ENCODE data around the gene PARD3. TPM values are rescaled to one million over a fixed set of nuclear protein-coding genes. Genes with fewer than 3 reads are reported as not detected.

Gene PARD3
- total and polyA plus RNA-seq, 2 experiments from 2014 or later = 47.2 to 59.7 TPM

- TF ChIP-seq EZH2phosphoT487 (IDR thresholded peaks at IDR 0.05; ENCODE audit: low read depth, severe bottlenecking, unreplicated experiment) (no peak), CTCF (IDR thresholded peaks at IDR 0.05; ENCODE audit: poor library complexity) (no peak), EZH2 (IDR thresholded peaks at IDR 0.05; ENCODE audit: borderline replicate concordance) (no peak)
- WGBS (ENCODE audit: low lambda C conversion rate, missing lambda C conversion rate) = 99% methylated on average over 3 of the region's 3 CpGs
Observed at GRCh38 chr10:34281661-34282582, 533.2 kb downstream of the PARD3 start.

GRCh38 chr10:34280599-34281374 is 534.3 kb downstream of the PARD3 start:
- DNase-seq (ENCODE audit: low spot score) = peak; percentile 61
- Histone ChIP-seq H3K36me3 (replicated peaks; ENCODE audit: insufficient read depth, low read depth) (no peaks in the 10 kb centered on the region), H4K20me1 (ENCODE audit: insufficient read depth, poor library complexity, severe bottlenecking) (no peaks in the 10 kb centered on the region), H2AFZ (no peak overlapping the region), H3K4me2 (peak overlapping the region; percentile 43), H3K9me2 (replicated peaks; ENCODE audit: insufficient read depth) (no peaks in the 10 kb centered on the region), H3K4me1 (ENCODE audit: insufficient read depth) (peaks cover 3% of the 10 kb centered on the region), H3K27me3 (no peaks in the 10 kb centered on the region), H3K27ac (peak overlapping the region; percentile 73), H3K79me2 (no peaks in the 10 kb centered on the region), H3K4me3 (no peak overlapping the region), H3K9me3 (ENCODE audit: low read depth) (no peaks in the 10 kb centered on the region)
- 75% methylated on average over 11 of the region's 11 CpGs for WGBS (ENCODE audit: low lambda C conversion rate, missing lambda C conversion rate)
- TF ChIP-seq CTCF (IDR thresholded peaks at IDR 0.05; ENCODE audit: poor library complexity) (peak; percentile 4), EZH2 (IDR thresholded peaks at IDR 0.05; ENCODE audit: borderline replicate concordance) (no peak)

More at GRCh38 chr10:34281661-34282582, 533.2 kb downstream of the PARD3 start:
- Histone ChIP-seq H4K20me1 (ENCODE audit: insufficient read depth, poor library complexity, severe bottlenecking) (no peaks in the 10 kb centered on the region), H3K4me2 (no peak overlapping the region), H3K79me2 (no peaks in the 10 kb centered on the region), H3K27me3 (no peaks in the 10 kb centered on the region), H3K4me3 (no peak overlapping the region), H3K9me2 (replicated peaks; ENCODE audit: insufficient read depth) (no peaks in the 10 kb centered on the region), H3K36me3 (replicated peaks; ENCODE audit: insufficient read depth, low read depth) (no peaks in the 10 kb centered on the region), H2AFZ (no peak overlapping the region), H3K4me1 (ENCODE audit: insufficient read depth) (peaks cover 3% of the 10 kb centered on the region), H3K9me3 (ENCODE audit: low read depth) (no peaks in the 10 kb centered on the region), H3K27ac (peak overlapping the region; percentile 73)
- no peak for DNase-seq (ENCODE audit: low spot score)

DNA sequence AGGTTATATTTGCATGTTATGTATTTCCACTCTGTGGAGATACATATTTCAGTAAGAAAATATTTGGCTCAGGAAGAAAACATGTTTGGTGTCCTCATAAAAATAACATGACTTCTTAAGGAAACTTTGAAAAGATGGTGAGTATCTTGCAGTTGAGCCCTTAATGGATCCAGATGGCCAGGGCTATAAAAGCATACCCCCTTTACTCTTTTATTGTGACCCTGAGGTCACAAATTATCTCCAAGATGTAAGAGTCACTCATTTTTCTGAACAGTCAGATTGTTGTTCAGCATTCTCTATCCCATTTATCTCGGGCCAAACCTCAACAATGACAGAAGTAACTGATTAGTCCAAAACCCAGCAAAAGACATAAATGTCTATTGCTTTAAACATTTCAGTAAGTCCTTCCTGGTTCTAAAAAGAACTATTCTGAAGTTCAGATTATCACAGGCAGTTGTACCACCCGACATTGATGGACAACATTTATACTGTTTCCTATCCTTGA is 539.4 kb downstream of the PARD3 start:
- H4K20me1 ChIP-seq (ENCODE audit: insufficient read depth, poor library complexity, severe bottlenecking) = no peaks in the 10 kb centered on the region
- no peak overlapping the region for H3K4me2 ChIP-seq
- no peaks in the 10 kb centered on the region for H3K79me2 ChIP-seq
- no peak overlapping the region for H3K4me3 ChIP-seq
- no peak for TF ChIP-seq CTCF (IDR thresholded peaks at IDR 0.05; ENCODE audit: poor library complexity)
- TF ChIP-seq EZH2phosphoT487 (IDR thresholded peaks at IDR 0.05; ENCODE audit: low read depth, severe bottlenecking, unreplicated experiment) = no peak
- TF ChIP-seq EZH2 (IDR thresholded peaks at IDR 0.05; ENCODE audit: borderline replicate concordance) = no peak
- H3K27me3 ChIP-seq = no peaks in the 10 kb centered on the region
- no peak overlapping the region for H3K27ac ChIP-seq
- H3K9me2 ChIP-seq (replicated peaks; ENCODE audit: insufficient read depth) = no peaks in the 10 kb centered on the region
- 39% methylated on average over 2 of the region's 2 CpGs for WGBS (ENCODE audit: low lambda C conversion rate, missing lambda C conversion rate)
- no peaks in the 10 kb centered on the region for H3K9me3 ChIP-seq (ENCODE audit: low read depth)
- no peak for DNase-seq (ENCODE audit: low spot score)
- no peak overlapping the region for H2AFZ ChIP-seq
- H3K36me3 ChIP-seq (replicated peaks; ENCODE audit: insufficient read depth, low read depth) = no peaks in the 10 kb centered on the region
- H3K4me1 ChIP-seq (ENCODE audit: insufficient read depth) = peaks cover 3% of the 10 kb centered on the region
